GM19025 (cell line): ENCODE results near the gene ARPC5L.

Experiments used
- ATAC-seq: cut with Tn5 transposase; IDR thresholded peaks from one replicate; pipeline ENCODE4 v1.9.1; 2021; ENCODE audit warnings: mild to moderate bottlenecking, low read depth, moderate library complexity; ENCODE audit not compliant: unreplicated experiment

The ARPC5L gene

GRCh38 chr9:124860582-124861341 lies 1.2 kb upstream of the ARPC5L start:
- ATAC-seq, result no peak

- ATAC-seq, result no peak
Measured at GRCh38 chr9:124863371-124863871, 1.5 kb downstream of the ARPC5L start.

- peak; percentile 51 for ATAC-seq
Measured at GRCh38 chr9:124868511-124869465, 6.9 kb downstream of the ARPC5L start.

- no peak for ATAC-seq
Measured at GRCh38 chr9:124869466-124869985, 7.6 kb downstream of the ARPC5L start.

GRCh38 chr9:124869986-124870560 lies 8.1 kb downstream of the ARPC5L start:
- ATAC-seq, result peak; percentile 44

GRCh38 chr9:124870723-124871122 lies 8.8 kb downstream of the ARPC5L start:
- no peak for ATAC-seq

- ATAC-seq, result no peak
Measured at GRCh38 chr9:124871156-124871561, 9.2 kb downstream of the ARPC5L start.

- no peak for ATAC-seq
Measured at GRCh38 chr9:124873664-124874063, 11.7 kb downstream of the ARPC5L start.

GRCh38 chr9:124875501-124875900 lies 13.6 kb downstream of the ARPC5L start:
- no peak for ATAC-seq

- ATAC-seq, result no peak
Measured at GRCh38 chr9:124877021-124877782, 15.3 kb downstream of the ARPC5L start.

- ATAC-seq, result no peak
Measured at GRCh38 chr9:124878021-124878420, 16.1 kb downstream of the ARPC5L start.

- no peak for ATAC-seq
Measured at GRCh38 chr9:124878518-124878917, 16.6 kb downstream of the ARPC5L start.

- no peak for ATAC-seq
Measured at GRCh38 chr9:124879226-124879625, 17.3 kb downstream of the ARPC5L start.

- no peak for ATAC-seq
Measured at GRCh38 chr9:124880501-124880900, 18.6 kb downstream of the ARPC5L start.

- ATAC-seq, result no peak
Measured at GRCh38 chr9:124881138-124881743, 19.3 kb downstream of the ARPC5L start.

- no peak for ATAC-seq
Measured at GRCh38 chr9:124882231-124882630, 20.3 kb downstream of the ARPC5L start.

- ATAC-seq, result no peak
Measured at GRCh38 chr9:124884376-124884775, 22.4 kb downstream of the ARPC5L start.

- no peak for ATAC-seq
Measured at GRCh38 chr9:124885551-124885950, 23.6 kb downstream of the ARPC5L start.

GRCh38 chr9:124886461-124886860 lies 24.5 kb downstream of the ARPC5L start:
- ATAC-seq, result no peak
